Adrenal gland (tissue), 5 donors: ENCODE results near the gene HNF4A.

Source experiments
- CTCF ChIP-seq, 6 experiments: fragments of 450-650 bp in 4 of 6; fragments of 200-600 bp in 2 of 6; sonication (generic) in 1 of 6; IDR thresholded peaks; 1 replicate in 5 of 6; 2 replicates in 1 of 6; pipeline versions ENCODE4 v1.5.1 to v1.8.0; 2016 to 2021; ENCODE audit warnings: antibody characterized with exemption in 6 of 6, mild to moderate bottlenecking in 2 of 6, moderate library complexity in 1 of 6
- POLR2A ChIP-seq, 2 donors: fragments of 450-650 bp; IDR thresholded peaks; one replicate each; pipeline ENCODE4 v1.6.1; 2017; ENCODE audit warnings: antibody characterized with exemption in 2 of 2, mild to moderate bottlenecking in 2 of 2, moderate library complexity in 1 of 2
- donor health status: DM: no; HTN: no; CAD: no.

GRCh38 chr20:44345147-44345546 lies 10.4 kb upstream of the HNF4A start:
- no peak for TF ChIP-seq CTCF (IDR thresholded peaks at IDR 0.05)
- TF ChIP-seq POLR2A (IDR thresholded peaks at IDR 0.05) = no peak
